Parathyroid adenoma (tissue), 2 donors: ENCODE data around the gene SF3B5.
"Not testable (repeated sequence)": the region's sequence is repeated elsewhere in the genome, so short reads cannot be mapped to it uniquely, and the experiment has no call there.

Source experiments
- H2AFZ ChIP-seq: fragments of 300-600 bp; sonication (generic); one replicate; pipeline ENCODE4 v1.7.0; 2017; ENCODE audit warnings: antibody characterized with exemption, mild to moderate bottlenecking
- H3K27ac ChIP-seq: fragments of 300-600 bp; sonication (generic); one replicate; pipeline ENCODE4 v1.7.0; 2017
- H3K27me3 ChIP-seq: fragments of 300-600 bp; sonication (generic); one replicate; pipeline ENCODE4 v1.7.0; 2017; ENCODE audit warnings: low read length; ENCODE audit not compliant: control insufficient read depth, insufficient read depth
- H3K36me3 ChIP-seq: fragments of 300-600 bp; sonication (generic); one replicate; pipeline ENCODE4 v1.7.0; 2017; ENCODE audit warnings: low read length; ENCODE audit not compliant: control insufficient read depth, insufficient read depth
- H3K4me1 ChIP-seq: fragments of 300-600 bp; sonication (generic); one replicate; pipeline ENCODE4 v1.7.0; 2017; ENCODE audit warnings: control low read depth
- H3K4me2 ChIP-seq: fragments of 300-600 bp; sonication (generic); one replicate; pipeline ENCODE4 v1.7.0; 2017; ENCODE audit warnings: low read length
- H3K4me3 ChIP-seq: fragments of 300-600 bp; sonication (generic); one replicate; pipeline ENCODE4 v1.7.0; 2017; ENCODE audit warnings: low read depth, low read length
- H3K79me2 ChIP-seq: fragments of 300-600 bp; sonication (generic); one replicate; pipeline ENCODE4 v1.7.0; 2017; ENCODE audit warnings: control low read depth
- H3K9ac ChIP-seq: fragments of 300-600 bp; sonication (generic); one replicate; pipeline ENCODE4 v1.7.0; 2017; ENCODE audit warnings: mild to moderate bottlenecking
- H3K9me3 ChIP-seq: fragments of 300-600 bp; sonication (generic); one replicate; pipeline ENCODE4 v1.7.0; 2017; ENCODE audit warnings: low read length; ENCODE audit not compliant: control insufficient read depth
- TF ChIP-seq, protein P1 (sequence below): fragments of 300-600 bp; sonication (generic); IDR thresholded peaks from one replicate; pipeline ENCODE4 v1.7.0; 2017; ENCODE audit warnings: antibody characterized with exemption, mild to moderate bottlenecking
- donor health status: primary hyperparathyroidism.

The SF3B5 gene

DNA sequence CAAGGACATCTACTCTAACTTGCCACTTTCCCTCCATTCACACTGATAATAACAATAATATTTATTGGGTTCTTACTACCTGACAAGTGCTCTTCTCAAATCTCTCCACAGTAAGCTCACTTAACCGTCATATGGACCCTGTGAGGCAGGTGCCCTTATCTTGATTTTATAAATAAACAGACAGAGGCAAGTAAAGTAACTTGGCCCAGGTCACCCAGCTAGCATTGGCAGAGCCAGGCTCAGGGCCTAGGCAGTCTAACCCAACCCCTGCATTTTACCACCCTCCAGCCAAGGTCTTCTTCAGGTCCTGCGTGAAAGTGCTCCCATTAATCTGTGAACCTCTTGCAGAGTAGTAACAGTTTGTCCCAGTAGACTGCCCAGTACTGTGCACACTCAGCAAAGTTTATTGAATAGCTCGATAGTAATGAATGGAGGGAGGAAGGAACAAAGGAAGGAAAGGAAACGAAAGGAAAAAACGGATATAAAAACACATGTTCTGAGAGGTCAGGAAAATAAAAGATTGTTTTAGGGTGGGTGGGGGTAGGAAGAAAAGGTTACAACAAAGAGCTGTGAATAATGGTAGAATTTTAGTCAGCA, 38.0 kb upstream of the SF3B5 start:
- Histone ChIP-seq H3K36me3 (no peaks in the 10 kb centered on the region), H3K9ac (no peak overlapping the region), H3K9me3 (no peaks in the 10 kb centered on the region), H3K4me2 (no peak overlapping the region), H3K4me3 (no peak overlapping the region), H3K27me3 (no peaks in the 10 kb centered on the region), H2AFZ (peak overlapping the region; percentile 0), H3K27ac (no peak overlapping the region), H3K79me2 (no peaks in the 10 kb centered on the region), H3K4me1 (no peaks in the 10 kb centered on the region)
- TF ChIP-seq, protein P1, sequence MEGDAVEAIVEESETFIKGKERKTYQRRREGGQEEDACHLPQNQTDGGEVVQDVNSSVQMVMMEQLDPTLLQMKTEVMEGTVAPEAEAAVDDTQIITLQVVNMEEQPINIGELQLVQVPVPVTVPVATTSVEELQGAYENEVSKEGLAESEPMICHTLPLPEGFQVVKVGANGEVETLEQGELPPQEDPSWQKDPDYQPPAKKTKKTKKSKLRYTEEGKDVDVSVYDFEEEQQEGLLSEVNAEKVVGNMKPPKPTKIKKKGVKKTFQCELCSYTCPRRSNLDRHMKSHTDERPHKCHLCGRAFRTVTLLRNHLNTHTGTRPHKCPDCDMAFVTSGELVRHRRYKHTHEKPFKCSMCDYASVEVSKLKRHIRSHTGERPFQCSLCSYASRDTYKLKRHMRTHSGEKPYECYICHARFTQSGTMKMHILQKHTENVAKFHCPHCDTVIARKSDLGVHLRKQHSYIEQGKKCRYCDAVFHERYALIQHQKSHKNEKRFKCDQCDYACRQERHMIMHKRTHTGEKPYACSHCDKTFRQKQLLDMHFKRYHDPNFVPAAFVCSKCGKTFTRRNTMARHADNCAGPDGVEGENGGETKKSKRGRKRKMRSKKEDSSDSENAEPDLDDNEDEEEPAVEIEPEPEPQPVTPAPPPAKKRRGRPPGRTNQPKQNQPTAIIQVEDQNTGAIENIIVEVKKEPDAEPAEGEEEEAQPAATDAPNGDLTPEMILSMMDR: no peak

DNA sequence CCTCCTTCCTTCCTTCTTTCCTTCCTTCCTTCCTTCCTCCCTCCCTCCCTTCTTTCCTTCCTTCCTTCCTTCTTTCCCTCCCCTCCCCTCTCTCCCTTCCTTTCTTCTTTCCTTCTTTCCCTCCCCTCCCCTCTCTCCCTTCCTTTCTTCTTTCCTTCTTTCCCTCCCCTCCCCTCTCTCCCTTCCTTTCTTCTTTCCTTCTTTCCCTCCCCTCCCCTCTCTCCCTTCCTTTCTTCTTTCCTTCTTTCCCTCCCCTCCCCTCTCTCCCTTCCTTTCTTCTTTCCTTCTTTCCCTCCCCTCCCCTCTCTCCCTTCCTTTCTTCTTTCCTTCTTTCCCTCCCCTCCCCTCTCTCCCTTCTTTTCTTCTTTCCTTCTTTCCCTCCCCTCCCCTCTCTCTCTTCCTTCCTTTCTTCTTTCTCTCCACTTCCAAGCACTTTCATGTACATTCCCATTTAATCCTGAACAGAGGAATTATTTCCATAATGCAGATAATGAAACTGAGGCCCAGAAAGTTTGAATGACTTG, 36.9 kb upstream of the SF3B5 start:
- H3K4me3 ChIP-seq, H3K4me1 ChIP-seq, H3K27ac ChIP-seq, H3K79me2 ChIP-seq, H3K9me3 ChIP-seq, H2AFZ ChIP-seq, H3K4me2 ChIP-seq, H3K36me3 ChIP-seq, H3K9ac ChIP-seq, H3K27me3 ChIP-seq: not testable (repeated sequence)

DNA sequence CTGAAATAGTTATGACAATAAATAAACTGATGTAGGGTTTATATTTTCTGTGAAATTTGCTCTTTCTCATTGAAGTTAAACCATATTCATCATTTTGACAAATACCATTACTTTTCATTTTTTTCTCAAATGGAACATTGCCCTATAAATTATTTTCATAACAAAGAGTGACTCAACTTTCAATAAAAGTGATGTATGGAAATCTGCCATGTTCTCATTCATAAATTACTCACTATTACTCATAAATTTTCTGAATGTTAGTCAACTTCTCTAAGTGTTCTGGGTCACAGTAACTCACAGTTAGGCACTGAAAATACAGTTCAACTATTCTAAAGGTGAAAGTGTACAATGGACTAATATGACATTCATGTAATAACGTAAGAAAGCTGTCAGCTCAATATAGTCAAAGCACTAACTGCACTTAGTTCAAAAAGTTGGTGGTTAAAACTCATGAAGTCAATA, 35.9 kb upstream of the SF3B5 start:
- Histone ChIP-seq H3K4me2 (no peak overlapping the region), H3K36me3 (no peaks in the 10 kb centered on the region), H3K27me3 (no peaks in the 10 kb centered on the region), H3K79me2 (no peaks in the 10 kb centered on the region), H3K4me1 (no peaks in the 10 kb centered on the region), H3K9me3 (no peaks in the 10 kb centered on the region), H2AFZ (peak overlapping the region; percentile 45), H3K4me3 (no peak overlapping the region), H3K9ac (no peak overlapping the region), H3K27ac (no peak overlapping the region)
- TF ChIP-seq, protein P1: no peak

DNA sequence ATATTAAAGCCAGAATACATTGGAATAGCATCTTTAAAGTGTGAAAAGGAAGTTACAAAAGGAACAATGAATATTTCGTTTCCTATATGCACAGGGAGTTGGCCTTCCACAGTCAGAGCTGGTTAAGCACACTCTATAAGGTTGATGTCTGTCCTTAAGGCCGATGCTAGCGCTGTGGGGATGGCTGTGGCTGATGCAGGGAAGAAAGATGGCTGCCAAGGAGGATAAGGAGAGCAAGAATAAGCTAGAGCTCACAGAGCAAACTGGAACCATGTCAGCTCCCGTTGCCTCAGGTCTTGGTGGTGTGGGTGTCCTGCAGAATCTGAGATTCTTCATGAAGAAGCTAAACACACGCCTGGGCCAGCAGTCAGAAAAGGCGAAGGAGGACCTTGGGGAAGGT, 34.1 kb upstream of the SF3B5 start:
- no peaks in the 10 kb centered on the region for H3K9me3 ChIP-seq
- H3K4me2 ChIP-seq: no peak overlapping the region
- no peak overlapping the region for H3K9ac ChIP-seq
- no peaks in the 10 kb centered on the region for H3K27me3 ChIP-seq
- no peak overlapping the region for H3K4me3 ChIP-seq
- TF ChIP-seq, protein P1: no peak
- no peaks in the 10 kb centered on the region for H3K4me1 ChIP-seq
- no peak overlapping the region for H3K27ac ChIP-seq
- no peaks in the 10 kb centered on the region for H3K36me3 ChIP-seq
- H3K79me2 ChIP-seq: no peaks in the 10 kb centered on the region
- no peak overlapping the region for H2AFZ ChIP-seq

DNA sequence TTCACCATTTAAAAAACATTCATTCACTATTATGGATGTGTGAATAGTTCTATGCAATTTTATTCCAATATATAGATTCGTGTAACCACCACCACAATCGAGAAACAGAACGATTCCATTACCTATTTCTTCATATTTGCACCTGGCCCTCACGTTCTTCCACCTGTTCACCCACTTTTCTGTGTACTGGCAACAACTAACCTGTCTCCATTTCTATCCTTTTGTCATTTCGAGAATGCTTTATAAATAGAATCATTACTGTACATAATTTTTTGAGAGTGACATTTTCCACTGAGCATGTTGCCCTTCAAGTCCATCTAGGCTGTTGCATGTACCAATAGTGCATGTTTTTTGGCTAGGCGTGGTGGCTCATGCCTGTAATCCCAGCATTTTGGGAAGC, 31.7 kb upstream of the SF3B5 start:
- no peaks in the 10 kb centered on the region for H3K9me3 ChIP-seq
- H3K27ac ChIP-seq: no peak overlapping the region
- no peaks in the 10 kb centered on the region for H3K4me1 ChIP-seq
- no peaks in the 10 kb centered on the region for H3K36me3 ChIP-seq
- H3K4me3 ChIP-seq: no peak overlapping the region
- no peak overlapping the region for H2AFZ ChIP-seq
- H3K27me3 ChIP-seq: no peaks in the 10 kb centered on the region
- H3K9ac ChIP-seq: no peak overlapping the region
- TF ChIP-seq, protein P1: no peak
- no peaks in the 10 kb centered on the region for H3K79me2 ChIP-seq
- H3K4me2 ChIP-seq: no peak overlapping the region
